NCI-H345 (cell line): ENCODE measurements around the gene ITGA8.

Experiments
- DNase-seq: peaks from one replicate; lab custom pipeline; 2025; lab: John Stamatoyannopoulos, UW

Gene ITGA8

GRCh38 chr10:15730341-15730740 lies 10.6 kb upstream of the ITGA8 start:
- DNase-seq, result no peak

DNA sequence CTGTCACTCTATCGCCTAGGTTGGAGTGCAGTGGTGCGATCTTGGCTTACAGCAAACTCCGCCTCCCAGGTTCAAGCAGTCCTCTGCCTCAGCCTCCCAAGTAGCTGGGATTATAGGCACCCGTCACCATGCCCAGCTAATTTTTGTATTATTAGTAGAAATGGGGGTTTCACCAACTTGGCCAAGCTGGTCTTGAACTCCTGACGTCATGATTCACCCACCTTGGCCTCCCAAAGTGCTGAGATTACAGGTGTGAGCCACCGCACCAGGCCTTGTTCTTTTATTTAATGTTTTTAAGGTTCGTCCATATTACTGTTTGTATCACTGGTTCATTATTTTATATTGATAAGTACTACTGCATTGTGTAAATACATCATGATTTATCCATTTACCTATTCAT lies 10.2 kb upstream of the ITGA8 start:
- no peak for DNase-seq

GRCh38 chr10:15726042-15726441 lies 6.3 kb upstream of the ITGA8 start:
- DNase-seq, result no peak

DNA sequence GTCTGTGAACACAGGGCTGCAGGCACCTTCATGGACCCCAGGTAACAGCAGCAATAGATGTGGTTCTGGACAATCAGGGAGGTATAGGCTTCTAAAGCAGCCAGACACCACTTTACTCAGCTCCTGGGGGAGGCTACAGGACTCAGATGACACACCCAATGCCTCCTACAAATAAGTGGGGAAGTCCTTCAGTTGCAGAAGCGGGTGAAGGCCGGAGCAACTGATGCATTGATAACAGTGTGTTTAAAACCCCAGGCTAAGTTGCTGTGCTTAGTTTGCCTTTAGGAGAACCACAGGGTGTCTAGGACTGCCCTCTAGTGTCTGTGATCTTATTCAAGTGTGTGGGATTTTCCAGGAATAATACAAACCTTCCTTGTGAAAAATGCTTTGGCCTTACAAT lies 5.9 kb upstream of the ITGA8 start:
- DNase-seq, result no peak

GRCh38 chr10:15724683-15725082 lies 5.0 kb upstream of the ITGA8 start:
- DNase-seq, result no peak

- DNase-seq, result no peak
Observed at GRCh38 chr10:15723803-15724202, 4.1 kb upstream of the ITGA8 start.

DNA sequence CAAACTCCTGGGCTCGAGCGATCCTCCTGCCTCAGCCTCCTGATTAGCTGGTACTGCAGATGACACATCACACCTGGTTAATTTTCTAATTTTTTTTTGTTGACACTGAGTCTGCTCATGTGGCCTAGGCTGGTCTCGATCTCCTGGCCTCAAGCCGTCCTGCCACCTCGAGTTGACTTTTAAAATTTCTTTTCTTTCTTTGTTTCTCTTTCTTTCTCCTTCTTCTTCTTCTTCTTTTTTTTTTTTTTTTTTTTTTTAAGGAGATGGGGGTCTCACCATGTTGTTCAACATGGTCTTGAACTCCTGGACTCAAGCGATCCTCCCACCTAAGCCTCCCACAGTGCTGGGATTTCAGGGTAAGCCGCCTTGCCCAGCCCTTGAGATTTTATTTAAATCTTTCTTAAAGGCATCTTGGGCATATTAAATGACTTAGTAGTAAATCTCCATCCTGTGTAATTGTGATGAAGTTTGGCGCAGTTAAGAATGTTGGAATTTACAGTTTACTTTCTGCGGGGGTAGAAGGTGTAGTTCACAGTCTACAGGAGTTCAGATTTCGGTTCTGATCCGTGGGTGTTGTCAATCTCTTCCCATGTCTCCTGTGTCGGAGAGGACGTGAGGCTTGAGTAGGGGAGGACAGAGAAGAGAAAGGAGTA lies 1.0 kb upstream of the ITGA8 start:
- no peak for DNase-seq

DNA sequence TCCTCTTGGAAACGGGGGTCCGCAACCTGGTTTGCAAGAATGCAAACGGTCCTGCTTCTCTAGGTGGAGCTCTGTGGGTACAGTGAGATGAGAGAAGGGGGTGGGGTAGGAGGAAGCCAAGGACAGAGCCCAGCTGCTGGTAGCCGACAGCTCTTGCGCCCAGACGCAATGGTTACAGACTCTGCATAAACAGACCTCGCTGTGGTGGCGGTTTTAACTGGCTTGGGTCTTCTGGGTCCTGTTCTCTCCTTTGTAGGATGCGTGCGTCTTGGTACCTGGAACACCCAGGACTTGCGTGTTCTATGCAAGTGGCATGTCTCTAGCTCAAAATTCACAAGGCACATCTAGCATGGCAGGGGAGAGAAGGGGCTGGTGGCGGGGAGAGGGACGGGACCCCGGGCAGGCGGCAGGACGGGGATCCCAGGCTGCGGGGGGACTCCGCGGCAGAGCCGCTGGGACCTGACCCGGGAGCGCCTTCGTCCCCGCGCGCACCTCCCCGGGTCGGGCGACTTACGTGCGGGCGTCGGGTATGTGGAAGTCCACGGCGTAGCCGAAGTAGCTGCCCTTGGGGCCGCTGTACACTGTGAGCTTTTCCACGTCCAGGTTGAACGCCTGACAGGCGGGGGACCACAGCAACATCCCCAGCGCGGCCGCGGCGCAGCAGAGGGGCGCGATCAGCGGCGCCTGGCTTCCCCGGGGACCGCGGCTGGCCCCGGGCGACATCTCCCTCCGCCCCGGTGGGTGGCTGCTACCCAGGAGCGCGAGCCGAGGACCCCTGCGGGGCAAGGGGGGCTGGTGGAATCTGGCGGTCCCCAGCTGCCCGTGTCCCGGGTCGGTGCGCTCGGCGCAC lies 448 bp downstream of the ITGA8 start:
- DNase-seq, result no peak

GRCh38 chr10:15718694-15719048 lies 1.1 kb downstream of the ITGA8 start:
- no peak for DNase-seq

- DNase-seq, result no peak
Observed at GRCh38 chr10:15715619-15716227, 4.0 kb downstream of the ITGA8 start.

GRCh38 chr10:15714847-15715246 lies 4.9 kb downstream of the ITGA8 start:
- DNase-seq, result no peak

DNA sequence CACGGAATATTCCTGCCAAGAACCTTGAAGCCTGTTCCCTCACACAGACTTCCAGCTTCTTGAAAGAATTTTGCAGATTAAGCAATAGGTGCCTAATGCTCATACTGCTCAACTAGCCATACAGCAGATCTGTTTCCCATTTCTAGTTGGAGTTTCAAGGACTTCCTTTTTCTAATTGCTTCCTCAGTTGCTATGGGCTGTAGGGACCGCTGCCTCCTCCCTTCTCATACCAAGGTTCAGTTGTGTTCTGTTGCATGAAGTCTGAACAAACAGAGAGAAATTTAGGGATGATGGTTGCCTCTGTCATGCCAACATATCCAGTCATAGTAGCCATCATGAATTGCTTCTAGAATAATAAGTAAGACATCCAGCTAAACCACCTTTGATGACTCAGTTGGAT lies 6.8 kb downstream of the ITGA8 start:
- DNase-seq, result no peak

GRCh38 chr10:15710455-15710854 lies 9.3 kb downstream of the ITGA8 start:
- no peak for DNase-seq

- DNase-seq, result no peak
Observed at GRCh38 chr10:15705298-15705697, 14.4 kb downstream of the ITGA8 start.

GRCh38 chr10:15704581-15704968 lies 15.1 kb downstream of the ITGA8 start:
- no peak for DNase-seq

DNA sequence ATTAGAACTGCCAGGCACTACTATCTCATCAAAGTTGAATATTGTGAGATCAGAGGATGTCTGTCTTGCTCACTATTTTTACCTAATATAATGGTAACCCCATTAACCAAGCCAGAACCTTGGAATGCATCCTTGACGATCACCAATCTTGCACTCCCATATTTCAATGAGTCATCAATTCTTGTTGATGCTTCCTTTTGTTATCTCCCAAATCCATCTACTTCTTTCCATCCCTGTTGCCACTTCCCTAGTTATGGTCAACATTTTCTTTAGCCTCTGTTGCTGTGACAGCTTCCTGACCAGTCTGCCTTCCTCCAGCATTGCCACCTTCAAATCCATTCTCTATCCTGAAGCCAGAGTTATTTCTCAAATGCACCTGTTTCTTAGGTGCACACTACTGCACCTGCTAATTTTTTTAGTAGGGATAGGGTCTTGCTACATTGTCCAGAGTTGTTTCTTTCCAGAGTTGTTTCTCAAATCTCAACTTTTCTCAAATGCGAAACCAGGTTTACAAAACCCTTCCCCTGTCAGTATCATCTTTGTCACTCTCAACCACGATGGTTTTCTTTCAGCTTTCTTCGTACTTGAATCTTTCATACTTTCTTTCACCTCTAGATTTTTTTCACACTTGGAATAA lies 15.7 kb downstream of the ITGA8 start:
- no peak for DNase-seq

DNA sequence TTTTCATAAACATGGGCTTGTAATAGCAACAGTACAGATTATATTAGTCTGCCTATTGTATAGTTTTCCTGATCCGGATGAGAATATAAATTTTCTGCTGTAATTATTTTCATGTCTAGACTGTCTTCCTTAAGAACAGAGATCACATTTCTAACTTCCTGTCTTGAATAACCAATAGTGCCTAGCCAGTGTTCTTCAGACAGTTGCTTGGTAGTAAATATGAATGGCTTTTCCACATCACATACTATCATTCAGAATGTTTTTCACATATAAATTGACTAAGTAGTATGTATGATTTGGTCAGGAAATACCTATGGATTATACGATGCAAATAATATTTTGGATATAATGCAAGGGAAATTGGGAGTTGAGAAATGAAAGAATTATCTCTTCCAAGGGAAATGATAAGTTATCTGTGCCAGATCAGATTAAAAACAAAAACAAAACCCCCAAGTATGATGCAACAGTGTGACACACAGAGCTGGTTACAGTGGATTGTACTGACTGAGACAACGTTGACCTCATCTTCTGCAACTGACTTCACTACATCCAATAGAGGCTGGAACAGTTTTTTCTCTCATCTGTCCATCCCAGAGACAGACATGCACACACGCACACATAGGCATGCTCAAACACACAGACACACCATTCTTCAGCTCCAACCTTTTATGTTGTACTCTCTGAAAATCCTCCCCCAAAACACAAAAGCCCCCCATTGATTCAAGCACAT lies 16.4 kb downstream of the ITGA8 start:
- no peak for DNase-seq

GRCh38 chr10:15700078-15700674 lies 19.5 kb downstream of the ITGA8 start:
- no peak for DNase-seq

GRCh38 chr10:15695852-15696251 lies 23.9 kb downstream of the ITGA8 start:
- no peak for DNase-seq

GRCh38 chr10:15690031-15690430 lies 29.7 kb downstream of the ITGA8 start:
- DNase-seq, result no peak

- no peak for DNase-seq
Observed at GRCh38 chr10:15684768-15685167, 35.0 kb downstream of the ITGA8 start.

GRCh38 chr10:15681076-15681475 lies 38.6 kb downstream of the ITGA8 start:
- no peak for DNase-seq
